ENCODE measurements around the gene MCM3. TPM values are rescaled to one million over a fixed set of nuclear protein-coding genes. Genes with fewer than 3 reads are reported as not detected.
A peak's percentile ranks its signal among the peaks of the same experiment; 100 is the strongest.

The MCM3 gene
- total RNA-seq, 3 donors from 2014 or later = 184 to 240 (median 199) TPM

GRCh38 chr6:52251113-52251512, 33.4 kb downstream of the MCM3 start:
- H3K4me1 Mint-ChIP-seq (ENCODE audit: low read depth) = peaks cover 24% of the 10 kb centered on the region
- H3K36me3 Mint-ChIP-seq (ENCODE audit: insufficient read depth) = no peaks in the 10 kb centered on the region
- no peak overlapping the region for H3K4me3 Mint-ChIP-seq
- H3K27me3 Mint-ChIP-seq (ENCODE audit: low read depth) = peaks cover 29% of the 10 kb centered on the region
- H3K9me3 Mint-ChIP-seq = no peaks in the 10 kb centered on the region
- DNase-seq = no peak
- ATAC-seq = no peak

DNA sequence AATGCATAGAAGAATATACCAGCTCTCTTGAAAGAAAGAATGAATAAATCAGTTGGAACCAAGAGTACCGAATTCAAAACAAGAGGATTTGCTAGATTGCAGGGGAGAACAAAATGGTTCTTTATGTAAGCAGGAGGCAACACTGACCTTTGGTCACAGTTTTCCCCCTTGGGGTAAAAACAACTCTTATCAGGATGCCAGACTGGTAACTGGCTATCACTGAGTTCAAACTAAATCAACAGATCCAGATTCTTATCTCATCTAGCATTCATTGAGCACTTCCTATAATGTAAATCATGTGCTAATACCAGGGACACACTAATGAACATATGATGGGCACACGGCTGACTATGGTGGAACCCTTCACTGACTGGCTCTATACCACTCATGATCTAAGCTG, 35.5 kb downstream of the MCM3 start:
- peaks cover 27% of the 10 kb centered on the region for H3K27me3 Mint-ChIP-seq (ENCODE audit: low read depth)

GRCh38 chr6:52245425-52245824, 39.1 kb downstream of the MCM3 start:
- H3K4me1 Mint-ChIP-seq (ENCODE audit: low read depth) = no peaks in the 10 kb centered on the region
- H3K9me3 Mint-ChIP-seq = no peaks in the 10 kb centered on the region
- H3K36me3 Mint-ChIP-seq (ENCODE audit: insufficient read depth) = no peaks in the 10 kb centered on the region
- H3K4me3 Mint-ChIP-seq = no peak overlapping the region
- DNase-seq (no peak), ATAC-seq (no peak)
- peaks cover 11% of the 10 kb centered on the region for H3K27me3 Mint-ChIP-seq (ENCODE audit: low read depth)

More for the DNA sequence above, 35.5 kb downstream of the MCM3 start:
- H3K4me3 Mint-ChIP-seq = no peak overlapping the region
- no peak for DNase-seq
- H3K9me3 Mint-ChIP-seq = no peaks in the 10 kb centered on the region
- H3K36me3 Mint-ChIP-seq (ENCODE audit: insufficient read depth) = no peaks in the 10 kb centered on the region
- peaks cover 12% of the 10 kb centered on the region for H3K4me1 Mint-ChIP-seq (ENCODE audit: low read depth)
- ATAC-seq = no peak

DNA sequence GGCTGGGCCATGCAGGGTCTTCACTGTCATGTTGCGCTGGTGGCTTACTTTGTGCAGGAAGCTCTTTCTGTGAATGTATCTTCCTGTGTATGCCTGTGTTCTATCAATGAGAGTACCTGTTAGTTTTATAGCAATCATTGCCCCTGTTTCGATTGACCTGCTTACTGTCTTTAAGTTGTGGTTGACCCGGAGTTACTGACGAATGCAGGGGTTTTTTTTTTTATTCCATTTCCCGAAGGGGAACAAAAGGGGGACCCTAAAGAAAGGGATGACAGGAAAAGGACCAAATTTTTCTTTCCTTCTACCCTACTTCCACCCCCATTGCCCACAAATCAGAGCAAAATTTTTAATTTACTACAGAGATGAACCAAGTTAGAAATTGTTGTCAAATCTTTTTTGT, 40.1 kb downstream of the MCM3 start, which contains the start of gene IL17F:
Gene IL17F (minus strand): TSS at position 101 of the 400 bp plus-strand sequence. CDS start 71 bp downstream, at position 30.
- no peak for DNase-seq
- ATAC-seq = no peak
- H3K36me3 Mint-ChIP-seq (ENCODE audit: insufficient read depth) = no peaks in the 10 kb centered on the region
- H3K4me1 Mint-ChIP-seq (ENCODE audit: low read depth) = no peaks in the 10 kb centered on the region
- peaks cover 7% of the 10 kb centered on the region for H3K27me3 Mint-ChIP-seq (ENCODE audit: low read depth)
- no peak within 1 kb of the TSS for H3K4me3 Mint-ChIP-seq
- no peaks in the 10 kb centered on the region for H3K9me3 Mint-ChIP-seq

DNA sequence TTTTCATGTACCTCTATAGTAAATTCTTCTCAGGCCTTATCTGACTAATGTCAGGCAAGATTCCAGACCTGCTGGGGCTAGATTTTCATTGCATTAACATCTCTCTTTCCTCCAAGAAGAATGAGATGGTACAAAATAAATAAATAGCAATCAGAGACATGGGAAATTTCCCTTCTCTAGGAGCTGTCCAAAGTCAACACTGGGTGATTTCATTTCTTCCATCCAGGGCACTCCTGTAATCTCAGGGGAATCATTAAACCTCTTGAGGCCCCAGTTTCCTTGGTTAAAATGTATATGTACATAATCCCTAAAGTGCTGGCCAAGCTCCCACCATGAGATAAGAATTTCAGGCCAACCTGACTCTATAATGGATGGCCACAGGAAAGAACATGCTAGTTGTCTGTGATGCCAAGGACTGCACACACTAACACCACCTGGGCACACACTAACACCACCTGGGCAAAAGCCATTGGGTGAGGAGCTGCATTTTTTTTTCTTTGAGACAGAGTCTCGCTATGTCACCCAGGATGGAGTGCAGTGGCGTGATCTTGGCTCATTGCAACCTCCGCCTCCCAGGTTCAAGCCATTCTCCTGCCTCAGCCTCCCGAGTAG, 41.2 kb downstream of the MCM3 start:
- ATAC-seq (no peak), DNase-seq (no peak)
- H3K9me3 Mint-ChIP-seq = no peaks in the 10 kb centered on the region
- no peak overlapping the region for H3K4me3 Mint-ChIP-seq
- no peaks in the 10 kb centered on the region for H3K36me3 Mint-ChIP-seq (ENCODE audit: insufficient read depth)
- peaks cover 4% of the 10 kb centered on the region for H3K27me3 Mint-ChIP-seq (ENCODE audit: low read depth)
- H3K4me1 Mint-ChIP-seq (ENCODE audit: low read depth) = no peaks in the 10 kb centered on the region

GRCh38 chr6:52241819-52242218, 42.7 kb downstream of the MCM3 start:
- ATAC-seq (no peak), DNase-seq (no peak)
- Mint-ChIP-seq H3K4me3 (no peak overlapping the region), H3K9me3 (no peaks in the 10 kb centered on the region), H3K27me3 (ENCODE audit: low read depth) (peaks cover 6% of the 10 kb centered on the region), H3K4me1 (ENCODE audit: low read depth) (no peaks in the 10 kb centered on the region), H3K36me3 (ENCODE audit: insufficient read depth) (no peaks in the 10 kb centered on the region)

GRCh38 chr6:52233975-52234823, 50.3 kb downstream of the MCM3 start:
- Mint-ChIP-seq H3K4me1 (ENCODE audit: low read depth) (peaks cover 6% of the 10 kb centered on the region), H3K9me3 (no peaks in the 10 kb centered on the region), H3K27me3 (ENCODE audit: low read depth) (peaks cover 21% of the 10 kb centered on the region), H3K4me3 (no peak overlapping the region), H3K36me3 (ENCODE audit: insufficient read depth) (no peaks in the 10 kb centered on the region)
- DNase-seq (no peak), ATAC-seq (peak; percentile 39 to 49)

DNA sequence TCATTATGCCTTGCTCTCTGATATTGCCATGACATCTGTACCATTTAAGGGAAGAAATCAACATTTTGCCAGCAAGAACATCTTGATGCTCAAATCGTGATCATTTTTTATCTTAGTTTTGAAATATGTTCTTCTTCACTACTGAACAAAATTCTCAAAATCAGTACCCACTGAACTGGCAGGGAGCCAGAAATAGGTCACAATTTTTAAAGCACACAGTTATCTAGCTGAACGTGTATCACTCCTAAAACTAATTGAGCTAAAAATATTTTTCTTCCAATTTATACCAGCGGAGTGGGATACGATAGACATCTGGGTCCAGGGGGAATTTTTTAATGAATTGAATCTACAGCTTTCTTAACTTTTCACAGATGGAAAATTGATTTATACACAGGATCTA, 51.5 kb downstream of the MCM3 start:
- H3K9me3 Mint-ChIP-seq = no peaks in the 10 kb centered on the region
- peaks cover 23% of the 10 kb centered on the region for H3K27me3 Mint-ChIP-seq (ENCODE audit: low read depth)
- H3K4me3 Mint-ChIP-seq = no peak overlapping the region

DNA sequence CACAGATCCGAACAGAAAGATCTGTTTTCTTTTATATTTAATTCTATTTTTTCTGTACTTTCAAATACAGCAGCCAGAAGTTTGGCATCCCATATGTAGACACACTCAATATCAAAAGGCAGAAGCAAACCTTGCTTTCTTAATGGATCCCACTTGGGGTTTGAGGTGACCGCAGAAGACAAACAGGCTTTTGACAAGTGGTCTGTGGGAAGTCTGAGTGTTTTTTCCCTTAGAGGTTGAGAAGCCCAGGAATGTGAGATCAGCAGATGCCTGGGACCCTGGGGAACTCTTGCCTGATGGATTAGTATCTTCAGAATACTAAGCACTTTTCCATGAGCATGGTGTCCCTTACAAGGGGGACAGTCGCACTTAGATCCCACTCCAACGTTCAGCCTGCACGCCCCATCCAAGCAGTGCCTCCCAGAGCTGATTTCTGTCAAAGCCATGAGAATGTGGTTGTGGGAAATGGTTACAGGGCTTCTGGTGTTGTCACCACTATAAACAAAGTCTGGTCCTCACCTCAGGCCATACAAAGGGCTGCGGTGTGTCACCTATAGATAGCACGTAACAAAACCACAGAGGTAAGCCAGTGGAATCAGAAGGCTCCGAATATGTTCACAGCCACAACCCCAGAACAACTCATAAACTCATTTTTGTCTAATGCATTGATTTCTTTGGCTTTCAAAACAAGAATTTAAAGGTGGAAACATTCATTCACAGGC, 53.0 kb downstream of the MCM3 start:
- Mint-ChIP-seq H3K4me1 (ENCODE audit: low read depth) (peaks cover 20% of the 10 kb centered on the region), H3K4me3 (no peak overlapping the region), H3K9me3 (no peaks in the 10 kb centered on the region), H3K27me3 (ENCODE audit: low read depth) (peaks cover 16% of the 10 kb centered on the region), H3K36me3 (ENCODE audit: insufficient read depth) (no peaks in the 10 kb centered on the region)
- ATAC-seq = peak; percentile 68 to 72
- no peak for DNase-seq

More for the DNA sequence above, 51.5 kb downstream of the MCM3 start:
- no peak for DNase-seq
- H3K4me1 Mint-ChIP-seq (ENCODE audit: low read depth) = peaks cover 9% of the 10 kb centered on the region
- H3K36me3 Mint-ChIP-seq (ENCODE audit: insufficient read depth) = no peaks in the 10 kb centered on the region
- no peak for ATAC-seq

DNA sequence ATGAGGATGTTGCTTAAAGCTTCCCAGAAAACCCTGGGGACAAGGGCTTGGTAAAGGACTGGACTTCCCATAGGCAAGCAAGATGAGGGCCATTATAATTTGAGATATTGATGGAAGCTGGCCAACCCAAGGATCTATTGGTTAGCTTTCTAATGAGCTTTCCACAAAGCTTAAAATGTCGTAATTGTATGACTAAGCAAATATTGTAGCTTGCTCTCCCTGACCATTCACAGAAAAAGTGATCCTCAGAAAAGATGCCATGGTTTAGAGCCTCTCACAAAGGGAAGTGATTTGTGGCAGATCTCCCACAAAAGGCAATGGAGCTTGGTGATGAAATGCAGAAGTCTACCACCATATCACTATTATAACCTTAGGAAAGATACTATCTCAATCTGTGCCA, 53.9 kb downstream of the MCM3 start:
- no peak for DNase-seq
- peaks cover 16% of the 10 kb centered on the region for H3K27me3 Mint-ChIP-seq (ENCODE audit: low read depth)
- H3K4me3 Mint-ChIP-seq = no peak overlapping the region
- no peaks in the 10 kb centered on the region for H3K36me3 Mint-ChIP-seq (ENCODE audit: insufficient read depth)
- H3K4me1 Mint-ChIP-seq (ENCODE audit: low read depth) = peaks cover 20% of the 10 kb centered on the region
- no peak for ATAC-seq
- no peaks in the 10 kb centered on the region for H3K9me3 Mint-ChIP-seq

- Mint-ChIP-seq H3K9me3 (no peaks in the 10 kb centered on the region), H3K4me1 (ENCODE audit: low read depth) (peaks cover 20% of the 10 kb centered on the region), H3K36me3 (ENCODE audit: insufficient read depth) (no peaks in the 10 kb centered on the region), H3K4me3 (no peak overlapping the region), H3K27me3 (ENCODE audit: low read depth) (peaks cover 16% of the 10 kb centered on the region)
- ATAC-seq (peak; percentile 88 to 90), DNase-seq (no peak)
Measured at GRCh38 chr6:52227495-52227894, 57.0 kb downstream of the MCM3 start.

- H3K36me3 Mint-ChIP-seq (ENCODE audit: insufficient read depth) = no peaks in the 10 kb centered on the region
- H3K9me3 Mint-ChIP-seq = no peaks in the 10 kb centered on the region
- ATAC-seq (peak; percentile 96 to 97), DNase-seq (no peak)
- H3K27me3 Mint-ChIP-seq (ENCODE audit: low read depth) = peaks cover 11% of the 10 kb centered on the region
- no peak overlapping the region for H3K4me3 Mint-ChIP-seq
- peaks cover 10% of the 10 kb centered on the region for H3K4me1 Mint-ChIP-seq (ENCODE audit: low read depth)
Measured at GRCh38 chr6:52221302-52221701, 63.2 kb downstream of the MCM3 start.

DNA sequence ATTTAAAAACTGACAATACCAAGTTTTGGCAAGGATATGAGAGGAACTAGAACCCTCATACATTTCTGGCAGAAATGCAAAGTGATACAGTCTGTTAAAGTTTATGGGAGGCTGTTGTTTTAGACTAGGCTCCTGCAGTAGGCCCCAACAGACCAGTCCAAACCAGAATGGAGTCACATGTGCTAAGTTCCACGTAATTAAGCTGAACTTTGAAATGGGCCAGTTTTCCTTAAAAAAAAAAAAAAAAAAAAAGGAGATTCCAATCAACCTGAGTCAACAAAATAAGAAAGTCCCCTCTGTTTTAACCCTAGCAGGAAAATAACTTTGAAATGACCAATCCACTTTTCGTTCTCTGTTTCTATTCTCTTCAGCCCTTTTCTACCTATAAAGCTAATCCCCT, 66.8 kb downstream of the MCM3 start:
- Mint-ChIP-seq H3K27me3 (ENCODE audit: low read depth) (peaks cover 4% of the 10 kb centered on the region), H3K36me3 (ENCODE audit: insufficient read depth) (no peaks in the 10 kb centered on the region), H3K4me3 (no peak overlapping the region), H3K4me1 (ENCODE audit: low read depth) (peaks cover 13% of the 10 kb centered on the region), H3K9me3 (no peaks in the 10 kb centered on the region)
- ATAC-seq = no peak
- no peak for DNase-seq

GRCh38 chr6:52216932-52217575, 67.5 kb downstream of the MCM3 start:
- DNase-seq = no peak
- no peak for ATAC-seq
- no peak overlapping the region for H3K4me3 Mint-ChIP-seq
- H3K4me1 Mint-ChIP-seq (ENCODE audit: low read depth) = peaks cover 16% of the 10 kb centered on the region
- no peaks in the 10 kb centered on the region for H3K36me3 Mint-ChIP-seq (ENCODE audit: insufficient read depth)
- peaks cover 3% of the 10 kb centered on the region for H3K27me3 Mint-ChIP-seq (ENCODE audit: low read depth)
- no peaks in the 10 kb centered on the region for H3K9me3 Mint-ChIP-seq

Data from activated T-cell treated with anti-CD3 and anti-CD28 coated beads, Interleukin-2, amount 50 U/mL, for 4 hours (primary cell).